Neural cell (in vitro differentiated cells): ENCODE measurements around the gene LRRC52. TPM values are rescaled to one million over a fixed set of nuclear protein-coding genes. Genes with fewer than 3 reads are reported as not detected.

Experiments
- H2AFZ ChIP-seq: fragments of 200-600, 300-800 bp; sonication (generic), shearing (Covaris generic); 2 replicates; pipeline ENCODE4 v1.6.0; 2014; ENCODE audit warnings: low read depth, mild to moderate bottlenecking, antibody characterized with exemption, low read length, moderate library complexity
- H3F3A ChIP-seq: fragments of 200-600 bp; shearing (Covaris generic); 2 replicates; pipeline ENCODE4 v1.6.1; 2016; ENCODE audit warnings: mild to moderate bottlenecking, moderate library complexity, mixed read lengths, antibody characterized with exemption, low read length; ENCODE audit not compliant: insufficient read depth, poor library complexity, severe bottlenecking
- H3K27ac ChIP-seq: fragments of 200-600, 300-800 bp; sonication (generic), shearing (Covaris generic); 2 replicates; pipeline ENCODE4 v1.5.1; 2014; ENCODE audit warnings: mild to moderate bottlenecking, low read length, moderate library complexity
- H3K27me3 ChIP-seq: fragments of 300-800, 200-600 bp; sonication (generic), shearing (Covaris generic); 2 replicates; pipeline ENCODE4 v1.6.0; 2014; ENCODE audit warnings: mild to moderate bottlenecking, low read depth, low read length, moderate library complexity; ENCODE audit not compliant: insufficient read depth
- H3K36me3 ChIP-seq: fragments of 300-800, 200-600 bp; sonication (generic), shearing (Covaris generic); 2 replicates; pipeline ENCODE4 v1.5.1; 2014; ENCODE audit warnings: mild to moderate bottlenecking, antibody characterized with exemption, low read length, moderate library complexity; ENCODE audit not compliant: insufficient read depth
- H3K4me2 ChIP-seq: fragments of 300-800, 200-600 bp; sonication (generic), shearing (Covaris generic); 2 replicates; pipeline ENCODE4 v1.6.0; 2014; ENCODE audit warnings: mild to moderate bottlenecking, low read length
- H3K4me3 ChIP-seq: fragments of 300-800, 200-600 bp; sonication (generic), shearing (Covaris generic); 2 replicates; pipeline ENCODE4 v1.5.1; 2014; ENCODE audit warnings: mild to moderate bottlenecking, low read length, moderate library complexity
- H3K79me2 ChIP-seq: fragments of 200-600 bp; shearing (Covaris generic); replicated peaks from 2 replicates; pipeline ENCODE4 v1.6.0; 2014; ENCODE audit warnings: mild to moderate bottlenecking, low read length, moderate library complexity; ENCODE audit not compliant: insufficient read depth
- H3K9ac ChIP-seq: fragments of 300-800, 200-600 bp; sonication (generic), shearing (Covaris generic); 2 replicates; pipeline ENCODE4 v1.6.1; 2016; ENCODE audit warnings: mild to moderate bottlenecking, low read length, mixed read lengths
- H3K9me2 ChIP-seq: fragments of 200-600 bp; shearing (Covaris generic); 2 replicates; pipeline ENCODE4 v1.6.1; 2016; ENCODE audit warnings: mild to moderate bottlenecking, low read length, mixed read lengths; ENCODE audit not compliant: insufficient read depth
- H3K9me3 ChIP-seq: fragments of 200-600, 300-800 bp; sonication (generic), shearing (Covaris generic); 2 replicates; pipeline ENCODE4 v1.6.1; 2016; ENCODE audit warnings: mild to moderate bottlenecking, mixed run types, low read length, moderate library complexity, mixed read lengths
- H4K20me1 ChIP-seq: fragments of 200-600 bp; shearing (Covaris generic); 2 replicates; pipeline ENCODE4 v1.6.1; 2016; ENCODE audit warnings: mild to moderate bottlenecking, mixed run types; ENCODE audit not compliant: insufficient read depth
- EP300 ChIP-seq: fragments of 450-650 bp; conservative IDR thresholded peaks from 2 replicates; pipeline ENCODE4 v1.6.1; 2014; ENCODE audit warnings: antibody characterized with exemption, mild to moderate bottlenecking, moderate library complexity; ENCODE audit not compliant: poor library complexity, severe bottlenecking
- EZH2 ChIP-seq: fragments of 200-600, 300-800 bp; shearing (Covaris generic), sonication (generic); IDR thresholded peaks from 2 replicates; pipeline ENCODE4 v1.6.1; 2014; ENCODE audit warnings: antibody characterized with exemption, low read length, borderline replicate concordance, mild to moderate bottlenecking; ENCODE audit not compliant: insufficient read depth, poor library complexity, severe bottlenecking
- MXI1 ChIP-seq: fragments of 450-650 bp; conservative IDR thresholded peaks from 2 replicates; pipeline ENCODE4 v1.6.1; 2014; ENCODE audit warnings: antibody characterized with exemption, mild to moderate bottlenecking; ENCODE audit not compliant: poor library complexity, severe bottlenecking
- POLR2AphosphoS5 ChIP-seq: IDR thresholded peaks from 2 replicates; pipeline ENCODE4 v1.6.1; 2012
- RAD21 ChIP-seq: fragments of 450-650 bp; conservative IDR thresholded peaks from 2 replicates; pipeline ENCODE4 v1.6.1; 2014; ENCODE audit warnings: antibody characterized with exemption, mild to moderate bottlenecking, moderate library complexity
- REST ChIP-seq: IDR thresholded peaks from 2 replicates; pipeline ENCODE4 v1.6.1; 2012; ENCODE audit warnings: borderline replicate concordance
- SMC3 ChIP-seq: fragments of 450-650 bp; conservative IDR thresholded peaks from 2 replicates; pipeline ENCODE4 v1.6.1; 2014; ENCODE audit warnings: antibody characterized with exemption, mild to moderate bottlenecking, moderate library complexity; ENCODE audit not compliant: poor library complexity
- TAF1 ChIP-seq: IDR thresholded peaks from 2 replicates; pipeline ENCODE4 v1.6.1; 2012; ENCODE audit warnings: low read depth
- polyA plus RNA-seq: library from polyadenylated mRNA; depleted of rRNA; stranded (reverse); fragments of >200 nt; gene quantifications from 2 replicates; pipeline ENCODE4 v1.2.3, GENCODE V29; 2014
- TF ChIP-seq, protein P1 (sequence below): fragments of 450-650 bp; IDR thresholded peaks from 2 replicates; pipeline ENCODE4 v1.5.1; 2014; ENCODE audit warnings: antibody characterized with exemption, mild to moderate bottlenecking, moderate library complexity; ENCODE audit not compliant: poor library complexity, severe bottlenecking

LRRC52 gene
- polyA plus RNA-seq, 1 donor from 2014 or later: not detected

GRCh38 chr1:165563551-165563950 lies 19.8 kb downstream of the LRRC52 start:
- no peak overlapping the region for H3K4me2 ChIP-seq
- H3K9me3 ChIP-seq: no peaks in the 10 kb centered on the region
- H3F3A ChIP-seq: no peaks in the 10 kb centered on the region
- no peak overlapping the region for H3K27ac ChIP-seq
- no peaks in the 10 kb centered on the region for H3K9me2 ChIP-seq
- H4K20me1 ChIP-seq: no peaks in the 10 kb centered on the region
- H3K27me3 ChIP-seq: no peaks in the 10 kb centered on the region
- H3K36me3 ChIP-seq: no peaks in the 10 kb centered on the region
- no peak overlapping the region for H2AFZ ChIP-seq
- no peaks in the 10 kb centered on the region for H3K79me2 ChIP-seq
- TF ChIP-seq RAD21: no peak
- TF ChIP-seq SMC3: no peak
- TF ChIP-seq POLR2AphosphoS5: no peak
- no peak for TF ChIP-seq REST
- TF ChIP-seq TAF1: no peak
- no peak for TF ChIP-seq MXI1
- no peak for TF ChIP-seq EP300
- TF ChIP-seq, protein P1, sequence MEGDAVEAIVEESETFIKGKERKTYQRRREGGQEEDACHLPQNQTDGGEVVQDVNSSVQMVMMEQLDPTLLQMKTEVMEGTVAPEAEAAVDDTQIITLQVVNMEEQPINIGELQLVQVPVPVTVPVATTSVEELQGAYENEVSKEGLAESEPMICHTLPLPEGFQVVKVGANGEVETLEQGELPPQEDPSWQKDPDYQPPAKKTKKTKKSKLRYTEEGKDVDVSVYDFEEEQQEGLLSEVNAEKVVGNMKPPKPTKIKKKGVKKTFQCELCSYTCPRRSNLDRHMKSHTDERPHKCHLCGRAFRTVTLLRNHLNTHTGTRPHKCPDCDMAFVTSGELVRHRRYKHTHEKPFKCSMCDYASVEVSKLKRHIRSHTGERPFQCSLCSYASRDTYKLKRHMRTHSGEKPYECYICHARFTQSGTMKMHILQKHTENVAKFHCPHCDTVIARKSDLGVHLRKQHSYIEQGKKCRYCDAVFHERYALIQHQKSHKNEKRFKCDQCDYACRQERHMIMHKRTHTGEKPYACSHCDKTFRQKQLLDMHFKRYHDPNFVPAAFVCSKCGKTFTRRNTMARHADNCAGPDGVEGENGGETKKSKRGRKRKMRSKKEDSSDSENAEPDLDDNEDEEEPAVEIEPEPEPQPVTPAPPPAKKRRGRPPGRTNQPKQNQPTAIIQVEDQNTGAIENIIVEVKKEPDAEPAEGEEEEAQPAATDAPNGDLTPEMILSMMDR: no peak
- TF ChIP-seq EZH2: no peak
- H3K4me3 ChIP-seq: no peak overlapping the region
- no peak overlapping the region for H3K9ac ChIP-seq

- H3K36me3 ChIP-seq: no peaks in the 10 kb centered on the region
- H3K9me3 ChIP-seq: no peaks in the 10 kb centered on the region
- no peaks in the 10 kb centered on the region for H3K27me3 ChIP-seq
- H3K4me2 ChIP-seq: no peak overlapping the region
- H3K79me2 ChIP-seq: no peaks in the 10 kb centered on the region
- TF ChIP-seq SMC3 (no peak), TAF1 (no peak), RAD21 (no peak), MXI1 (no peak), REST (no peak), EZH2 (no peak), POLR2AphosphoS5 (no peak), EP300 (no peak)
- TF ChIP-seq, protein P1: no peak
- no peak overlapping the region for H2AFZ ChIP-seq
- H3K9me2 ChIP-seq: no peaks in the 10 kb centered on the region
- H4K20me1 ChIP-seq: no peaks in the 10 kb centered on the region
- H3K9ac ChIP-seq: no peak overlapping the region
- H3K27ac ChIP-seq: no peak overlapping the region
- no peaks in the 10 kb centered on the region for H3F3A ChIP-seq
- no peak overlapping the region for H3K4me3 ChIP-seq
These were observed 20.8 kb downstream of the LRRC52 start for GRCh38 chr1:165564561-165564960.
